GM18861 (cell line): ENCODE data around the gene DOCK1.
"Not testable (repeated sequence)": the region's sequence is repeated elsewhere in the genome, so short reads cannot be mapped to it uniquely, and the experiment has no call there.

Source experiments
- ATAC-seq: cut with Tn5 transposase; IDR thresholded peaks from one replicate; pipeline ENCODE4 v1.9.1; 2021; ENCODE audit not compliant: unreplicated experiment

Gene DOCK1

DNA sequence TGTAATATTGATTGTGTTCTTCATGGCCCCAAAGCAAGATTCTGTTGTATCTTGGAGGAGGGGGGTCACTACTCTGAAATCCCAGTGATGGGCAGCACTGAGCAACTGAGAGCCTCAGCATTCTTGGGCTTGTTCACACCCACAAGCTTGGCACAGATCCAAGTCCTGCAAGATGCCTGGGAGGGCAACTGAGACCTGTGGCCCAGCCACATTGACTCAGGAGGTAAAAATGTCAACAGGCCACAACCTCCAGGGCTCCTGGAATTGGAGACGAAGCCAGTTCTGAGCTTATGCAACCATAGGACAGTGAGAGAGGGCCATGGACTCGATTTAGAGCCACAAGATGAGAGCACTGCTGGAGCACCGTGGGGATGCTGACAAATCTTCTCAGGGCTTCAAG, 3.1 kb upstream of the DOCK1 start:
- ATAC-seq, result no peak

DNA sequence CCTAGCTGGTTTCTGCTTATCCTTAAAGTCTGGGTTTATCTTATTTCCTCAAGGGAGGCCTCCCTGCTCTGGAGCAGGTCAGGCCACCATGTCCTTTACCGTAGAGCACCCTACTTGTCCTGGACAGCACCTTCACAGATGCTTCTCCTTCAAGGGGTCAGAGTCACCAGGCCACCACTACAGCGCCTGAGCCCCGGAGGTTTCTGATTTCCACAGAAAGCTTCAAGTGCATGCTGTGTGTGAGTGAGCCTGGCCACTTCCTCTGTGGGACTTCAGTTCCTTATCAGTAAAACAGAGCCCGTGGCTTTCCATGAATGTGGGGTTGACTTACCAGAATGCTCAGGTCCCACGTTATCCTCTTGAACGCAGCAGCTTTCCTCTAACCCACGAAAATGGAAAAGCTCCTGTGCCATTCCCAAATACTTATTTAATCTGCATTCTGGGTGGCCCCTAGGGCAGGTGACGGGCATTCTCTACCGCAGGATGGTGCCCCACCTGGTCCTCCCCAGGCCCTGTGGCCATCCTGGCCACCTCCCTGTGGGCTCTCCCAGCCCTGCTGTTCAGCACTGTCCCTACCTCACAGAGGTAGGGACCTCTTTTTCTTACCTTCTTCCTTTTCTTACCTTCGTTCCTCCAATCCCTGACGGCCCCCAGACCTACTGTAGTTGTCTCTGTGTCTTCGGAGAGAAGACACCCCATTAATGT, 1.4 kb upstream of the DOCK1 start:
- ATAC-seq, result no peak

DNA sequence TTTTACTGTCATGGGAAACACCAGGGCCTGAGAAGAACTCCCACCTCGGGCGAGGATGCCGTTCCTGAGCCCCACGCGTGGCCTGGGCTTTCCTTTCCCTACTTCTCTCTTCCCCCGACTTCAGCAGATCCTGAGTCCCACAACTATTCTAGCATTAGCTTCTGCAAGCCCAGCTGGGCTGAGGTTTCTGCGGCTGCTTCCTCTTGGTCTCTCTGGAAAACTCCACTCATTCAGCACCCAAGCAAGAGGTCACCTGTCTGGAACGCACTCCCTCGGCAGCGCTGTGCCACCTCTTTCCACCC, 761 bp upstream of the DOCK1 start:
- ATAC-seq, result no peak

DNA sequence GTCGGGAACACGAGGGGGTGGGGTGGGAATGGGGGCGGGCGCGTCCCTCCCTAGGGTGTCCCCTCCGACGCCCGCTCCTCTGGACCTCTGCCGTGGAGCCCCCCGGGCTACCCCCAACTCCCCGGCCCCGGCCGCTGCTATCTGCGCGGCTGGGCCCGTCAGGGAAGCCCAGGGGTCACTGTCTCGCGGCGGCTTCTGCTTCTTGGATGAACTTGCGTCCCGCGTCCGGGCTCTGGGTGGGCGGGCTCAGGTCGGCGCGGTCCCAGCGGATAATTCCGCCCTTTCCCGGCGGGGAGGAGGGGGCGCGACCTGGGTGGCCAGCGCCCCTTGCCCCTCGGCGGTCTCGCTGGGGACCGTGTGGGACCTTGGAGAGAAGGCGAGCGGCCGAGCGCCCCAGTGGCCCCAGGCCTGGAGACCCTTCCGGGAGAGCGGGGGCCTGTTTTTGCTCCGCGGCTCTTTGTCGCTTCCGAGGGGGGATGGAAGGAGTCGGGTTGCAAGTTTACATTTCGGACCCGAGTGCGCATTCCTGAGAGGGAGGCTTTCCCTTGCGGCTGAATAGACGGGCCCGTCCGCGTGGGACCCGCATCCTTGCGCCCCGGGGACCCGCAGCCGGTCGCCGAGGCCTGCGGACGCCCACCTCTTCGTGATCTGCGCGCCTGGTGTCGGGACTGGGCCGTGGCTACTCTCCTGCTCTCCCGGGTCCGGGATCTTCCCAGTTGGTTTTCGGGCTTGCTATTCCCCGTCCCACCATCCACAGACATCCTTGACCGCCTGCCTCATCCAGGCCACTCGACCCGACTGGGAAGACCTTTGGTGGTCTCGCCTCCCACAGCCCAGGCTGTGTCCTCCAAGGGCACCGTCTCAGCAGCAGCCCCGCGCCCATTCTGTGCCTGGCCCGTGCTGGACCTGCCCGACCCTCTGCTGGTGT, 812 bp downstream of the DOCK1 start:
- no peak for ATAC-seq

DNA sequence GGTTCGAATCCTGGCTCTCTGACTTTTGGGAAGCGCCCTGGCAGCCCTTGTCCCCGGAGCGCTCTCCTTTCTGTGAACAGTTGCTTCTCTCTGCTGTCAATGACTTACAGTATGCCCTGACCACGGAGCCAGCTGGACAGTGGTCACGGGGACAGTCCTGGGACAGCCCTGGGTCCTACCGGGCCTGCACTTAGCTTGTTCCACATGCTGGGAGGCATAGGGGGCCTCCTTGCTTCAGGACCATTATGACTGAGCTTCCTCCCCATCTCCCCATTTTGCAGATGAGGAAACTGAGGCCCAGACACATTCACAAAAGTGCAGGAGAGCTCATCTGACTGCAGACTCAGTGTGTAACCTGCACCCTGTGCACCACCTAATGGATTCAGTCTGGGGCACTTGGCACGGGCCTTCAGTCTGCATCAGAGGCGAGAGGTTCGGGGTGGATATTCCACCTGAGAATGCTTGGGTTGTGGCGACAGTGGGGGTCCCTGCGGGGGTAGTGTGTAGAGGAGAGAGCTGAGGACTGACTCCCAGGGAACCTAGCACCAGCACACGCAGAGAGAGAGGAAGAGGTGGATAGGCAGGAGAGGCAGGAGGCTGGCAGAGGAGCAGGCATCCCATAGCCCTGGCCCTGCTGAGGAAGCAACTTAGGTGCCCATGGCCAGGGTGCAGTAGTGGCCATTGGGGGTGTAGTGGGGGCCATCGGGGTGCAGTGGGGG, 1.6 kb downstream of the DOCK1 start:
- no peak for ATAC-seq

DNA sequence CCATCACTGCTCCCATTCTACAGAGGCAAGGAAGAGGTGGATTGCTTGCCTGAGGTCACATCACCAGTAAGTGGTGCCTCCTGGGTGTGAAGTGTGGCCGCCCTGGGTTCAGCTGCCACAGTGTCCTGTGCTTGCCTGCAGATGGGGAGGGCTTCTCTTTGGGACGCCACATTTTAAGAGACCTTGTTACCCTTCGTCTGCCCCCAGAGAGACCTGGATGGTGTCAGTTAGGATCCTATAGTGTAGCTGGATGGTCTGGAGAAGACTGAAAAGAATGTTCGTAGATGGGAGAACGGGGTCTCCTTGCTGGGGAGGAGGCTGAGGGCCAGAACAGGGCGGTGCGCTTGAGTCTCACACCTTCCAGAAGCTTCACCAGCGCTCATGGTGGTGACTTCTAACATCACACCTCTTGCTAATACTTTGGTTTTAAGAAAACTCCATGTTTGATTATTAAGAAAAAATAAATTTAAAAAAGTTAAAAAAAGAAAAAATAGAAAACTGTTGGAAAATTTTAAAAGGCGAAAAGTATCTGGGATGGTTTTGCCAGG, 2.3 kb downstream of the DOCK1 start:
- no peak for ATAC-seq

DNA sequence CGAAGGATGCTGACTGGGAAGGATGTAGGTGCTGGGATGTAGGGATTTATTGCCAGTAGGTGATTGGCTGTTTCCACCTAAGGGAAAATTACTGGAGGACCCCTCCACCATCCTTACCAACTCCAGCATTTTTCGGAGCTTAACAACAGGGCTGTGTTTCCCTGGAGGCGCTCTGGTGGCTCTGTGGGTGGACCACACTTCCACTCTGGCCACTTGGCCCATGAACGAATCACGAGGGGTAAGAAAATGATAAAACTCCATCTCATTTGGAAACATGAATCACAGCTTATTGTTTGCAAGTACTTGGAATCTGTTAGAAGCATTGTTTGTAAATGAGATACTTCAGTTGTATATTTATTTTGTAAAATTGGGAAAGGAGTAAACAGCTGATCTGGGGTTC, 3.0 kb downstream of the DOCK1 start:
- ATAC-seq, result no peak

DNA sequence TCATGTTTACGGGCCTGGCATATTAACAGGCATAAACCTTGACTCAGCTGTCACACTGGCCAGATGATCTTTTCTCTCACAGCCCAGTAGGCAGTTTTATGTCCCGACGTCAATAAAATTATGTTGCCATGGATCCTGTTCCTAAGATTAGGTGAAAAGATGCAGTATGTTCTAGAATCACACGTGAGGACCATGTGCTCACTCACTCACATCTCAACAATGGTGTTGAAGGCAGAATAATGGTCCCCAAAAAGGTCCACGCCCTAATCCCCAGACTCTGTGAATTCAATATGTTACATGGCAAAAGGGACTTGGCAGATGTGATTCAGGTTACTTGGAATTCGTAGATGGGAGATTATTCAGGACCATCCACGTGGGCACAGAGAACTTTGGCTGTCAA, 3.5 kb downstream of the DOCK1 start:
- no peak for ATAC-seq

DNA sequence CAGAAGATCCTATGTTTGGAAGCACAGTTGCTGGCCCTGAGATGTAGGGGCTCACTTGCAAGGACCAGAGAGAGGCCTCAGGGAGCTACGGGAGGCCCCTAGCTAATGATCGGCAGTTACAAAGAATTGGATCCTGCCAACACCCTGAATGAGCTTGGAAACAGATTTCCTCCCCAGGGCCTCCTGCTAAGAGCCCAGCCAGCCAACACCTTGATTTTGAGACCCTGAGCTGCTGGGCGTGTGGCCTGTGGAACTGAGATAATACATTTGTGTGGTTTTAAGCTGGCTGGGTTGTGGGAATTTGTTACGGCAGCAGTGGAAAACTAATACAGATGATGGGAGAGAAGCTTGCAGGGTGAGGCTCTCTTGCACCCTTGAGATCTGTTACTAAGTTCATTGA, 3.9 kb downstream of the DOCK1 start:
- ATAC-seq, result no peak

DNA sequence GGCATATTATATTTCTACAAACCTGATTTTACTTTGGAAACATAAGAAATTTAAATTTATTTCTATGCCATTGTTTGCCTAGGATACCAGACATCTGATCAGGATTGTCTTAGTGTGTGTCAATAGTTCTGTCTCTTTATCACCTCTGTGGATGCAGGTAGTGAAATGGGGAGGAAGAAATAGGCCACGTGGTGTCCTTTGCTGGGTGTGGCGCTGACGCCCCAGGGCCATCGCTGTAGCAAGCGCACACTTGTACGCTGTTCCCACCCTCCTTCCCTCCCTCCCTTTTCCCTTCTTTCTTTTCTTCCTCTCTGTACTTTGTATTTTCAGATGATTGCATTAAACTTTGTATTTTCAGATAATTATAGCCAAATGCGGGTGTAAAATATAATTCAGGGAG, 5.0 kb downstream of the DOCK1 start:
- no peak for ATAC-seq

DNA sequence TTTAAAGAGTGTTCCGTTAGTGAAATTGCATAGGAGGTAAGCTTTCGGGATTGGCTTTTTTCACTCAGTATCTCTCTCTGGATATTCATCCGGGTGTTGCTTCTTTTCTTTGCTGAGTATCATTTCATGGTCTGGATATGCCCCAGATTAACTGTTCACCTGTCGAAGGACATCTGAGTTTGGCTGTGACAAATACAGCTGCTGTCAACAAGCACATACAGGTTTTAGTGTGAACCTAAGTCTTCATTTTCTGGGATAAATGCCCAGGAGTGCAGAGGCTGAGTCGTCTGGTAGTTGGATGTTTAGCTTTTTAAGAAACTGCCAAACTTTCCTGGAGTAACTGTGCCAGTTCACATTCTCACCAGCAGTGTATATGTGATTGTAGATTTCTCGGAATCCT, 5.6 kb downstream of the DOCK1 start:
- ATAC-seq, result no peak

DNA sequence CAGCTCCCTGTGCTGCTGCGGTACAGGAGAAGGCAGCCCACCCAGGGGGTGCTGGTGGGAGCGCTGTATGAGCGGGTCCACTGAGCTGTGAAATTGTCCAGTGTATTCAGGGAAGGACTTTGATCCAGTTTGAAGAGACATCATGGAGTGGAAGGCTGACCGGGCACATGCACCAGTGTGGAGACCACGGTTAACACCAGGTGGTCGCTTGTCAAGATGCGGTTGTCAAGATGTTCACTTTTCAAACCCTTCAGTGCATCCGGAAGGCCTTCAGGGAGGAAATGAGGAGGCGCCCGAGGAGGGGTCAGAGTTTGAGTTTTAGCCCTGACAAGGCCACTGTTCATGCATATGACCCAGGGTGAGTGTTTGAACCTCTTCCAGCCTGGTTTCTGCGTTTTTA, 6.1 kb downstream of the DOCK1 start:
- no peak for ATAC-seq

DNA sequence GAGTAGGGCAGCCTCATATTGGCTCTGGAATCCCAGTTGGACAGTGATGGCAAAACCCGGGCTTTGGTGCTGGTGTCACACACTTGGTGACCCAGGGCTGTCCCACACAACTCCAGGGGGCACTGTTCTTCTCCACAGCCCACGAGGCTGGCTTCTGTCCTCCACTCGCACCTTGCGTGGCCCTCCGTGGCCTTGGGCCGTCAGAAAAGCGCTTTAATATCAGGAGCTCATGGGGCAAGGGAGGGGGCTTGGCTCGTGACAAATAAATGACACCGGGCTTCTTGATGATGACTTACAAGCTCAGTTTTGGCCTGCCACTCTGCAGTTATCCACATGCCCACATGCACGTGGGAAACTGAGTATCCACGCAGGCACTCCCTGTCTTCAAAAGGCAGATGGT, 8.1 kb downstream of the DOCK1 start:
- ATAC-seq, result no peak

DNA sequence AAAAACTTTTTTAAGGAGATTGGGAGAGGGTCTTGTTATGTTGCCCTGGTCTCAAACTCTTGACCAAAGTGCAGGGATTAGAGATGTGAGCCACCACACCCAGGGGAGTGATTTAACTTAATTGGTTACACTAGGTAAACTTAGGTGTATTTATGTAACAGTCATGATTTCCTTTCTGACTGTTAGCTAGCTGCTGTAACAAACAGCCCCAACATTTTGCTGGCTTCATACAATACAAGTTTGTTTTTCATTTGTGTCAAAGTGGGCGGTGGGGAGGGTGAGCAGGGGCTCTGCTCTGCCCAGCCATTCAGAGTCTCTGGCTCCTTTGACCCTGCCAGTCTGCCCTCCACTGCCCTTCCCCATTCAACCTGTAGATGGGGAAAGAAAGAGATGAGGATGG, 9.3 kb downstream of the DOCK1 start:
- no peak for ATAC-seq

DNA sequence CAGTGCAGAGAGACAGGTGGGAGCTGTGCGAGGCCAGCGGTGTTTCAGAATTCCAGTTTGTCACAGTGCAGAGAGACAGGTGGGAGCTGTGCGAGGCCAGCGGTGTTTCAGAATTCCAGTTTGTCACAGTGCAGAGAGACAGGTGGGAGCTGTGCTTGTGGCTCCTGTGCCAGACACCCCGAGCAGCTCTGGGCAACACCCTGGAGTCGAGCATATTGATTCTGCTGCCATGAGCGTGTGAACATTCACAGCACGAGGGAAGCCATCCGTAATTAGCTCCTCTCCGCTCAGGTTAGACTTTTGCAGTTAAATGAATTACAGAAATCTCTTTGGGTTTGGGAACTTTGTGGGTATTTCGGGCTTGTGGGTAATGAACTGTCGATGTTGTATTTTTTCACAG, 11.7 kb downstream of the DOCK1 start:
- not testable (repeated sequence) for ATAC-seq

DNA sequence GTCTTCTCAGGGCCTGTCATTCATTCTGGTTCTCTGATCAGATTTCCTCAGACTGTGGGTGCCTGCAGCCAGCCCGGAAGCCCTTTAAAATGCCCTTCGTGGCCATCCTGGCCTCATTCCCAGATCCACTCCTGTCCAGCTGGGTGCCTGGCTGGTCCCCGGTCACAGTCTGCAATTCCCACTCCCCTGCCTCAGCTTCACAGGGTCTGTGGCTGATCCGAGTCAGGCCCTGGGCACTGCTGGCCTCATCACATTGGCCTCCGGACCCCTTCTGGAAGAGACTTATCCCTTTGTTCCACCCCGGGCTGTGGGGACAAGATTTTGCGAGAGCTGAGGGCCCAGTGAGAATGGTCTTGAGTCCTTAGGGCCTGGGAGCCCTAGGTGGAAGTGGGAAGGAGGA, 12.1 kb downstream of the DOCK1 start:
- ATAC-seq, result no peak

DNA sequence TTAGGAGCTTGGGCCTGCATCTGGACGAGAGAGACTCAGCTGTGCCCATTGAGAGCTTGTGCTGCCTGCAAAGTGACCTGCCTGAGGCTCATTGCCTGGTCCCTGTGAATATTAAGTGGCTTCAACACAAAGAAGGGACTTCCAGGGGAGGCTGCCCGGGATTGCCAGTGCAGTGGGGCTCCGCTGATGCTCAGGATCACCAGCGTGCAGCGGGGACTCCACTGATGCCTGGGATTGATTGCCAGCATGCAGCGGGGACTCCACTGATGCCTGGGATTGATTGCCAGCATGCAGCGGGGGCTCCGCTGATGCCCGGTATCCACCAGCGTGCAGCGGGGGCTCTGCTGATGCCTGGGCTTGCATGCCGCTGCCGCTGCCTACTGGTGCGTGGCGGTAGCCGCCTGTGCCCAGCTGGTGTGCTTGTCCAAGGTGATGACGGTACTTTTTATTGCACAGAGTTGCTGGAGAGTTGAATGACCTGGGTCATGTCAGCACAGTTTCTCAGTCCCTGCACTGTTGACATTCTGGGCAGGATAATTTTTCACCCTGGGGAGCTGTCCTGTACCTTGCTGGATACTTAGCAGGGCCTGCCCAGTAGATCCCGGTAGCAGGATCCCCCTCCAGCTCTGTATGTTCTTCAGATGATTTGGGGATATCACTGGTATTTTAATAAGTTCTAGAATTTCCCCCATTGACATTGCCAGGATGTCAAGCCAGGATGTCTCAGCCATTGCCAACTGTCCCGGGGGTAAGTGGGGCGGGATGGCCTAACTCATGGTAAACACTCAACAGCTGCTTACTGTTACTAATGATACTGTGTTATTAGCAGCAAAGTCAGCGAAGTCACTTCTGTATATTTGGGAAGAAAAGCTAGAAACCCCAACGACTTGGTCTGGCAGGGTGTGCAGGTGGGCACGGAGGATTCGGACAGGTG, 13.0 kb downstream of the DOCK1 start:
- ATAC-seq, result no peak

DNA sequence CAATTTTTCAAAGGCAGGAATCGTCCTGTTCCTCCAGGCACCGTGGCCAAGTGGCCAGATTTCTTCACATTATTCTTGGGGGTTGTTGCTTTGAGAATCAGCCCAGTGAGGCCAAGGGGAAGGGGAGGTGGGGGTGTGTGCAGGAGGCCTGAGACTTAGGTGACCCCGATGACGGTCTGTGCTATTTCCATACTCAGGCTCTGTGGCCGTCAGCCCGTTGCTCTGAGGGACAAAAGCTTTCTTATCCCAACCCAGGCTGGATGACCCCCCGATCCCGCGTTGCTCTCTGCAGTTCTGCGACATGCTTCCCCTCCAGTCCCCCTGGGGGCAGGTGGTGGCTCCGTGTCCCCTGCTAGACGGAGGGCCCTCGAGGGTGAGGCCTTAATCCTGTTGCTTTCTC, 14.2 kb downstream of the DOCK1 start:
- no peak for ATAC-seq

DNA sequence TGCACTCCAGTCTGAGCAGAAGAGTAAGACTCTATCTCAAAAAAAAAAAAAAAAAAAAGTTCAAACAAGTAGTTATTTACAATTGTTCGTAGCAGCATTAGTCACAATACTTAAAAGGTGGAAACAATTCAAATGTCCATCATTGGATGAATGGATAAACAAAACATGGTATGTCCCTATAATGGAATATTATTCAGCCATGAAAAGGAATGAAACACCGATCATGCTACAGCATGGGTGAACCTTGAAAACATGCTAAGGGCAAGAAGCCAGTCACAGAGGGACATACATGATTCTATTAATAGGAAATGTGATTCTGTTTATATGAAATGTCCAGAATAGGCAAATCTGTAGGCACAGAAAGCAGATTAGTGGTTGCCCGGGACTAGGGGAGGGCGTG, 15.9 kb downstream of the DOCK1 start:
- no peak for ATAC-seq

DNA sequence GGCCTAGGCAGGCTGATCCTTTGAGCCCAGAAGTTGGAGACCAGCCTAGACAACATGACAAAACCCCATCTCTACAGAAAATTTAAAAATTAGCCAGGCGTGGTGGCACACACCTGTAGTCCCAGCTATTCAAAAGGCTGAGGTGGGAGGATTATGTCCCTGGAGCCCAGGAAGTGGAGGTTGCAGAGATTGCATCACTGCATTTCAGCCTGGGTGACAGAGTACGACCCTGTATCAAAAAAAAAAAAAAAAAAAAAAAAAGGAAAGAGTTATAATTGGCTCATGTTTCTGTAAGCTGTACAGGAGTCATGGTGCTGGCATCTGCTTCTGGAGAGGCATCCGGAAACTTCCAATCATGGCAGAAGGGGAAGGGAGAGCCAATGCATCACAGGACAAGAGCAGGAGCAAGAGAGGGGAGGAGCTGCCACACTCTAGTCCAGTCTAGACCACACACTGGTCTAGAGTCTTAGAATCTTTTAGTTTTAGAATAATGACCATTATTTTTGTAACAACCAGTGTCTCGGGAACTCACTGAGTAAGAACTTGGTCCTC, 16.8 kb downstream of the DOCK1 start:
- no peak for ATAC-seq
